GM12864 (cell line): ENCODE data around the gene MDP1.
A peak's percentile ranks its signal among the peaks of the same experiment; 100 is the strongest.

Experiments
- DNase-seq: peaks from one replicate; pipeline ENCODE4 v3.0.0-alpha.2; 2011; ENCODE audit warnings: low read depth
- H3K4me3 ChIP-seq: 2 replicates; pipeline ENCODE4 v1.5.1; 2011; ENCODE audit warnings: mild to moderate bottlenecking, low read depth, low read length, control low read depth
- TF ChIP-seq, protein P1 (sequence below): IDR thresholded peaks from 2 replicates; pipeline ENCODE4 v1.5.1; 2011; ENCODE audit warnings: low read depth, mild to moderate bottlenecking, moderate library complexity, low read length, control low read depth, inconsistent platforms; ENCODE audit errors: missing control alignments

MDP1 gene

GRCh38 chr14:24234095-24235005 is 18.5 kb upstream of the MDP1 start:
- DNase-seq, result no peak
- TF ChIP-seq, protein P1, sequence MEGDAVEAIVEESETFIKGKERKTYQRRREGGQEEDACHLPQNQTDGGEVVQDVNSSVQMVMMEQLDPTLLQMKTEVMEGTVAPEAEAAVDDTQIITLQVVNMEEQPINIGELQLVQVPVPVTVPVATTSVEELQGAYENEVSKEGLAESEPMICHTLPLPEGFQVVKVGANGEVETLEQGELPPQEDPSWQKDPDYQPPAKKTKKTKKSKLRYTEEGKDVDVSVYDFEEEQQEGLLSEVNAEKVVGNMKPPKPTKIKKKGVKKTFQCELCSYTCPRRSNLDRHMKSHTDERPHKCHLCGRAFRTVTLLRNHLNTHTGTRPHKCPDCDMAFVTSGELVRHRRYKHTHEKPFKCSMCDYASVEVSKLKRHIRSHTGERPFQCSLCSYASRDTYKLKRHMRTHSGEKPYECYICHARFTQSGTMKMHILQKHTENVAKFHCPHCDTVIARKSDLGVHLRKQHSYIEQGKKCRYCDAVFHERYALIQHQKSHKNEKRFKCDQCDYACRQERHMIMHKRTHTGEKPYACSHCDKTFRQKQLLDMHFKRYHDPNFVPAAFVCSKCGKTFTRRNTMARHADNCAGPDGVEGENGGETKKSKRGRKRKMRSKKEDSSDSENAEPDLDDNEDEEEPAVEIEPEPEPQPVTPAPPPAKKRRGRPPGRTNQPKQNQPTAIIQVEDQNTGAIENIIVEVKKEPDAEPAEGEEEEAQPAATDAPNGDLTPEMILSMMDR, result no peak
- H3K4me3 ChIP-seq, result no peak overlapping the region

DNA sequence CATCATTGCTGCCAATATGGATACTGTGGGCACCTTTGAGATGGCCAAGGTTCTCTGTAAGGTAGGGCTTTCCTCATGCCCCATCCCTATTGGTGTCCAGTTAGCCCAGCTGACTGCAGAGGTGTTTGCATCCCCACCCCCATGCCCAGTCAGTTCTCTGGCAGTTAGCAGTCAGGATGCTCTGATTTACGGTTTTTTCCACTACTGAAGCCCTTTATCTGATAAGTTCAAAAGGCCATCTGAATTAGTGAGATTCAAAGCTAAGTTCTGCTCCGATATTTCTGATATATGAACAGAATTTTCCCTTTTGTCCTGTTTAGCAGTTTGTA is 17.6 kb upstream of the MDP1 start:
- DNase-seq, result no peak
- H3K4me3 ChIP-seq, result peak overlapping the region; percentile 83
- TF ChIP-seq, protein P1, result no peak

- no peak for DNase-seq
- TF ChIP-seq, protein P1, result no peak
- peak within 1 kb of the TSS; percentile 83 for H3K4me3 ChIP-seq
Observed at GRCh38 chr14:24232645-24233537, 17.0 kb upstream of the MDP1 start, which contains the start of gene GMPR2. Gene GMPR2 (plus strand): TSS chr14:24232929. CDS start chr14:24233254, 325 bp downstream.

DNA sequence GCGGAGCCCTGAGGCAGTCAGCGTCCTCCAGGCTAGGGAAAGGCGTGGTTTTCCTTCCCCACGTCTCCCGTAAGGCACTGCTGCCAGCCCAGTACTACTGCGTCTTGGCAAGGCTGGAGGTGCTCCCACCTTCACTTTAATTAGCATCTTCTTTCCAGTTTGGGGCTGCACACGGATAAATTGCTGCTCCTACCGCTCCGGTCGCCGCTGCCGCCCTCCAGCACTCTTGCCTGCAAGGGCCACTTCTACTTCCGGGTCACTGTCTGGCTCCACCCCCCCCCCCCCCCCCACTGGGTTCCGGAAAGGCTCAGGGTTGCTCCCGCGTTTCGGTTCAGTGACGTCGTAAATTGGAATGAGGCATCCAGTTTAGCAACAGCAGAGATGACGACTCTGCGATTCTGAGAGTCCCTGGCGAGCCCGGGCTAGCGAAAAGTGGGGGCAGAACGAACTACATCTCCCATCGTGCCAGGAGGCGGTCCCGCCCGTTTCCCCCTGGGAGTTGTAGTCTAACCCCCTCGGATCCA is 16.3 kb upstream of the MDP1 start, which contains the start of gene NEDD8:
NEDD8 (minus strand) TSS at position 247 of the 524 bp plus-strand sequence; CDS start at position 147, 100 bp downstream.
- H3K4me3 ChIP-seq, result peak within 1 kb of the TSS; percentile 83
- DNase-seq, result peak; percentile 65
- TF ChIP-seq, protein P1, result no peak

DNA sequence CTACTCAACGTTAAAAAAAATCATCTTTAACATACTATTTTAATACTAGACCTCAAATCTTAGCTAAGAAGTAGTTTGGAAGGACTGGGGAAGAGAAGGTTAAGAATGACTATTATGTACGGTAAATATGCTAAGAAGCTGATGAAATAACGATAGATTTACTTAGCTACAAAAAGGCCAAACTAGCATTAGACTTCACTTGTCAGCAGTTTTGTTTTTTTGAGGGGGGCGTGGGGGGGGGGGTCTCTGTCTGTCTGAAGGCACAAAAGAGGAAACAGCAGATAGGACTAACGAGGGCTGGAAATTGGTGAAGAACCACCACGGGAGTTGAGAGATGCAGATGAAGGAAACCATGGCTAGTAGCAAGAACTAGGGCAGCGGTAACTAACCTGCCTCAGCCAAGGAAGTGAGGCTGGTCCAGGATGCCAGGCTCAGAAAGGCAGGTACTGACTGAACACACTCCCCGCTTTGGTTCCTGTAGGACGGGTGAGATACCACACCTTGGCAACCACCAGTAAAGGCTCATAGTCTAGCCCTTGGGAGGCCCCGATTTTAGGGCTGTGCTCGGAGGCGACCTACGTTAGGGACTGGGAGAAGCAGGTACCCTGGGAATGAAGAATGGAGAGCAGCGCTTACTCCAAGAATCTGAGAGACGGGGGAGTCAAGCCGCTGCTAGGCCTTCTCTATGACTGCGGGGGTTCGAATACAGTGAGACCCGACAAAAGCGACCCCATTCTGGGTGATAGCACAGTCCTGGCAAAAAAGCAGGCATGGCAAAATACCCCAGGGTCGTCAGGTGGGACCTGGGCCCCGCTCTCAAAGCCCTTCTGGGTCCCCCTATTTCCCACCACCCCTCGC is 15.6 kb upstream of the MDP1 start:
- H3K4me3 ChIP-seq, result peak overlapping the region; percentile 83
- TF ChIP-seq, protein P1, result no peak
- DNase-seq, result no peak

DNA sequence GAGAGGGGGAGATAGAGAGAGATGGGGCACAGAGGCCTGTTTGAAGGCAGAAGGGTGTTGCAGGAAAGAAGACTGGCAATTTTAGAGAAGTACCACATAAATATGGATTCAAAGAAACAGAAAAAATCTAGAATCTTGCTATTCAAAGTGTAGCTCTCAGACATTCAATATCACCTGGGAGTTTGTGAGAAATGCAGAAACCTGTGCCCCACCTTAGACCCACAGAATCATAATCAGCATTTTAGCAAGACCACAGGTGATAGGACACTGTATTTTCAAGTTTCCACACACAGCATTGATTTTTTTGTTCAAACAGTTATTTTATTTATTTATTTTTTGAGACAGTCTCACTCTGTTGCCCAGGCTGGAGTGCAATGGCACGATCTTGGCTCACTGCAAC is 13.0 kb upstream of the MDP1 start:
- H3K4me3 ChIP-seq, result no peak overlapping the region
- TF ChIP-seq, protein P1, result no peak
- DNase-seq, result no peak
